ENCODE data around the gene MMD2. TPM values are rescaled to one million over a fixed set of nuclear protein-coding genes. Genes with fewer than 3 reads are reported as not detected.
"Not testable (repeated sequence)": the region's sequence is repeated elsewhere in the genome, so short reads cannot be mapped to it uniquely, and the experiment has no call there.

Gene MMD2
- total RNA-seq, 2 experiments from 2014 or later: not detected

- CTCF ChIA-PET: interaction anchor here (0.6 to 3.6 kb wide), 36 partner anchors 9 to 423 kb away, joined by 3 to 65 read pairs (median 4); partner anchors contain the start of genes AP5Z1, RADIL, RBAK and WIPI2
- Mint-ChIP-seq H3K27me3 (no peaks in the 10 kb centered on the region), H3K9me3 (ENCODE audit: low read depth) (no peaks in the 10 kb centered on the region), H3K4me3 (peak overlapping the region; percentile 86), H3K4me1 (peaks cover 9% of the 10 kb centered on the region), H3K27ac (peak overlapping the region; percentile 89), H3K36me3 (peaks cover 20% of the 10 kb centered on the region)
- peak; percentile 96 for ATAC-seq
- DNase-seq: peak; percentile 94
Measured at GRCh38 chr7:4973728-4974198, 14.8 kb upstream of the MMD2 start.

- H3K9me3 Mint-ChIP-seq (ENCODE audit: low read depth); ATAC-seq; H3K4me1 Mint-ChIP-seq; H3K4me3 Mint-ChIP-seq; H3K36me3 Mint-ChIP-seq; H3K27me3 Mint-ChIP-seq; DNase-seq; H3K27ac Mint-ChIP-seq: not testable (repeated sequence)
- CTCF ChIA-PET: interaction anchor here (1.0 to 3.6 kb wide), 6 partner anchors 9 to 268 kb away, joined by 3 to 65 read pairs (median 11); partner anchors contain the start of gene WIPI2
Measured at GRCh38 chr7:4972446-4972845, 13.5 kb upstream of the MMD2 start.

- no peak overlapping the region for H3K4me3 Mint-ChIP-seq
- H3K9me3 Mint-ChIP-seq (ENCODE audit: low read depth): no peaks in the 10 kb centered on the region
- H3K36me3 Mint-ChIP-seq: no peaks in the 10 kb centered on the region
- no peak for ATAC-seq
- DNase-seq: no peak
- H3K27ac Mint-ChIP-seq: no peak overlapping the region
- peaks cover 1% of the 10 kb centered on the region for H3K4me1 Mint-ChIP-seq
- peaks cover 4% of the 10 kb centered on the region for H3K27me3 Mint-ChIP-seq
- CTCF ChIA-PET: no interaction called here
Measured at GRCh38 chr7:4965295-4966022, 6.5 kb upstream of the MMD2 start.

- H3K4me1 Mint-ChIP-seq: peaks cover 1% of the 10 kb centered on the region
- no peaks in the 10 kb centered on the region for H3K36me3 Mint-ChIP-seq
- DNase-seq (no peak), ATAC-seq (no peak)
- no peaks in the 10 kb centered on the region for H3K9me3 Mint-ChIP-seq (ENCODE audit: low read depth)
- H3K27ac Mint-ChIP-seq: no peak overlapping the region
- peaks cover 4% of the 10 kb centered on the region for H3K27me3 Mint-ChIP-seq
- CTCF ChIA-PET: interaction anchor here (1.4 kb wide), 1 partner anchor 9 kb away, joined by 4 read pairs; no protein-coding TSS in a partner anchor
- no peak overlapping the region for H3K4me3 Mint-ChIP-seq
Measured at GRCh38 chr7:4964506-4964905, 5.5 kb upstream of the MMD2 start.

GRCh38 chr7:4962872-4963775, 4.1 kb upstream of the MMD2 start:
- CTCF ChIA-PET: interaction anchor here (1.4 kb wide), 1 partner anchor 10 kb away, joined by 4 read pairs; no protein-coding TSS in a partner anchor
- Mint-ChIP-seq H3K4me1 (peaks cover 5% of the 10 kb centered on the region), H3K4me3 (no peak overlapping the region), H3K9me3 (ENCODE audit: low read depth) (no peaks in the 10 kb centered on the region), H3K27ac (no peak overlapping the region), H3K36me3 (no peaks in the 10 kb centered on the region), H3K27me3 (peaks cover 9% of the 10 kb centered on the region)
- ATAC-seq: no peak
- no peak for DNase-seq

GRCh38 chr7:4960363-4960762, 1.4 kb upstream of the MMD2 start:
- Mint-ChIP-seq H3K4me3 (no peak overlapping the region), H3K27ac (no peak overlapping the region)
- ATAC-seq: no peak

GRCh38 chr7:4959893-4960292, 906 bp upstream of the MMD2 start:
- Mint-ChIP-seq H3K4me3 (no peak overlapping the region), H3K4me1 (peaks cover 4% of the 10 kb centered on the region), H3K36me3 (no peaks in the 10 kb centered on the region), H3K9me3 (ENCODE audit: low read depth) (no peaks in the 10 kb centered on the region), H3K27ac (no peak overlapping the region), H3K27me3 (peaks cover 23% of the 10 kb centered on the region)
- no peak for ATAC-seq
- no peak for DNase-seq
- CTCF ChIA-PET: no interaction called here

More at GRCh38 chr7:4960363-4960762, 1.4 kb upstream of the MMD2 start:
- no peaks in the 10 kb centered on the region for H3K36me3 Mint-ChIP-seq
- no peak for DNase-seq
- CTCF ChIA-PET: no interaction called here
- H3K27me3 Mint-ChIP-seq: peaks cover 23% of the 10 kb centered on the region
- peaks cover 4% of the 10 kb centered on the region for H3K4me1 Mint-ChIP-seq
- H3K9me3 Mint-ChIP-seq (ENCODE audit: low read depth): no peaks in the 10 kb centered on the region

GRCh38 chr7:4959306-4959705, 319 bp upstream of the MMD2 start:
- H3K4me3 Mint-ChIP-seq: no peak overlapping the region
- peaks cover 4% of the 10 kb centered on the region for H3K4me1 Mint-ChIP-seq
- peaks cover 23% of the 10 kb centered on the region for H3K27me3 Mint-ChIP-seq
- no peak overlapping the region for H3K27ac Mint-ChIP-seq
- no peaks in the 10 kb centered on the region for H3K9me3 Mint-ChIP-seq (ENCODE audit: low read depth)
- no peaks in the 10 kb centered on the region for H3K36me3 Mint-ChIP-seq
- ATAC-seq (no peak), DNase-seq (no peak)
- CTCF ChIA-PET: no interaction called here

- ATAC-seq: no peak
- Mint-ChIP-seq H3K4me3 (no peak overlapping the region), H3K27me3 (peaks cover 25% of the 10 kb centered on the region), H3K9me3 (ENCODE audit: low read depth) (no peaks in the 10 kb centered on the region), H3K4me1 (peaks cover 4% of the 10 kb centered on the region), H3K36me3 (no peaks in the 10 kb centered on the region), H3K27ac (no peak overlapping the region)
- CTCF ChIA-PET: interaction anchor here (1.4 kb wide), 1 partner anchor 16 kb away, joined by 3 read pairs; no protein-coding TSS in a partner anchor
- no peak for DNase-seq
Measured at GRCh38 chr7:4957847-4958476, 1.0 kb downstream of the MMD2 start.

- Mint-ChIP-seq H3K4me3 (no peak overlapping the region), H3K27me3 (peaks cover 12% of the 10 kb centered on the region), H3K9me3 (ENCODE audit: low read depth) (peaks cover 2% of the 10 kb centered on the region), H3K4me1 (no peaks in the 10 kb centered on the region), H3K27ac (no peak overlapping the region), H3K36me3 (no peaks in the 10 kb centered on the region)
- CTCF ChIA-PET: no interaction called here
- no peak for ATAC-seq
- DNase-seq: no peak
Measured at GRCh38 chr7:4951903-4952636, 6.9 kb downstream of the MMD2 start.

GRCh38 chr7:4951304-4951703, 7.7 kb downstream of the MMD2 start:
- H3K27me3 Mint-ChIP-seq: peaks cover 6% of the 10 kb centered on the region
- no peaks in the 10 kb centered on the region for H3K4me1 Mint-ChIP-seq
- DNase-seq (no peak), ATAC-seq (no peak)
- H3K27ac Mint-ChIP-seq: no peak overlapping the region
- CTCF ChIA-PET: no interaction called here
- peaks cover 2% of the 10 kb centered on the region for H3K9me3 Mint-ChIP-seq (ENCODE audit: low read depth)
- no peak overlapping the region for H3K4me3 Mint-ChIP-seq
- H3K36me3 Mint-ChIP-seq: no peaks in the 10 kb centered on the region

- H3K4me1 Mint-ChIP-seq: no peaks in the 10 kb centered on the region
- no peak for ATAC-seq
- H3K4me3 Mint-ChIP-seq: no peak overlapping the region
- H3K27ac Mint-ChIP-seq: no peak overlapping the region
- CTCF ChIA-PET: no interaction called here
- H3K36me3 Mint-ChIP-seq: no peaks in the 10 kb centered on the region
- peaks cover 2% of the 10 kb centered on the region for H3K9me3 Mint-ChIP-seq (ENCODE audit: low read depth)
- H3K27me3 Mint-ChIP-seq: peaks cover 5% of the 10 kb centered on the region
- no peak for DNase-seq
Measured at GRCh38 chr7:4948402-4948801, 10.6 kb downstream of the MMD2 start.

- CTCF ChIA-PET: no interaction called here
- H3K4me3 Mint-ChIP-seq: no peak overlapping the region
- H3K27ac Mint-ChIP-seq: no peak overlapping the region
- ATAC-seq (no peak), DNase-seq (no peak)
- no peaks in the 10 kb centered on the region for H3K27me3 Mint-ChIP-seq
- H3K4me1 Mint-ChIP-seq: no peaks in the 10 kb centered on the region
- H3K36me3 Mint-ChIP-seq: no peaks in the 10 kb centered on the region
- no peaks in the 10 kb centered on the region for H3K9me3 Mint-ChIP-seq (ENCODE audit: low read depth)
Measured at GRCh38 chr7:4945949-4946348, 13.0 kb downstream of the MMD2 start.

Data from activated CD8-positive, alpha-beta memory T cell treated with anti-CD3 and anti-CD28 coated beads, Interleukin-2, amount 10 ng/mL, durations not matched to agents 7 days and 5 days (primary cell).